ENCODE results near the gene RELN.
A peak's percentile ranks its signal among the peaks of the same experiment; 100 is the strongest.

The RELN gene

GRCh38 chr7:103991406-103991805 is 1.9 kb upstream of the RELN start:
- no peak for TF ChIP-seq CTCF (conservative IDR thresholded peaks at IDR 0.05)
- H3K27ac ChIP-seq: no peak overlapping the region

- H3K27ac ChIP-seq: no peak overlapping the region
- no peak for TF ChIP-seq CTCF (conservative IDR thresholded peaks at IDR 0.05)
These were observed 1.5 kb upstream of the RELN start for GRCh38 chr7:103990991-103991390.

GRCh38 chr7:103989785-103990767 is 618 bp upstream of the RELN start:
- H3K27ac ChIP-seq: peak overlapping the region; percentile 15; the same call in 1 of the 2 replicates
- peak; percentile 64 for TF ChIP-seq CTCF (conservative IDR thresholded peaks at IDR 0.05)

GRCh38 chr7:103988468-103989199 is 824 bp downstream of the RELN start:
- H3K27ac ChIP-seq: no peak overlapping the region
- TF ChIP-seq CTCF (conservative IDR thresholded peaks at IDR 0.05): no peak

- no peak for TF ChIP-seq CTCF (conservative IDR thresholded peaks at IDR 0.05)
- H3K27ac ChIP-seq: no peak overlapping the region
These were observed 2.0 kb downstream of the RELN start for GRCh38 chr7:103987451-103987850.

GRCh38 chr7:103985565-103986126 is 3.8 kb downstream of the RELN start:
- TF ChIP-seq CTCF (conservative IDR thresholded peaks at IDR 0.05): no peak
- no peak overlapping the region for H3K27ac ChIP-seq

- no peak for TF ChIP-seq CTCF (conservative IDR thresholded peaks at IDR 0.05)
- no peak overlapping the region for H3K27ac ChIP-seq
These were observed 5.4 kb downstream of the RELN start for GRCh38 chr7:103984050-103984449.

All from VCaP (cell line).